ENCODE results near the gene SYNJ2.

Gene SYNJ2

GRCh38 chr6:158026054-158026900, 44.6 kb downstream of the SYNJ2 start:
- no peak for TF ChIP-seq JUND (IDR thresholded peaks at IDR 0.05; ENCODE audit: low read depth)
- in situ Hi-C loops (cut with HindIII; ENCODE audit: low pct_unique_long_range_greater_than_20kb, low sequenced_read_pairs): no loop called here
- DNase-seq (ENCODE audit: low read depth in 1 of 2, low spot score in 1 of 2): no peak

- DNase-seq (ENCODE audit: low read depth in 1 of 2, low spot score in 1 of 2): no peak
- in situ Hi-C loops (cut with HindIII; ENCODE audit: low pct_unique_long_range_greater_than_20kb, low sequenced_read_pairs): no loop called here
- TF ChIP-seq JUND (IDR thresholded peaks at IDR 0.05; ENCODE audit: low read depth): no peak
Observed at GRCh38 chr6:158026901-158027589, 45.4 kb downstream of the SYNJ2 start.

- in situ Hi-C loops (cut with HindIII; ENCODE audit: low pct_unique_long_range_greater_than_20kb, low sequenced_read_pairs): no loop called here
- DNase-seq (ENCODE audit: low read depth in 1 of 2, low spot score in 1 of 2): no peak
- TF ChIP-seq JUND (IDR thresholded peaks at IDR 0.05; ENCODE audit: low read depth): no peak
Observed at GRCh38 chr6:158027590-158028285, 46.1 kb downstream of the SYNJ2 start.

- no peak for TF ChIP-seq JUND (IDR thresholded peaks at IDR 0.05; ENCODE audit: low read depth)
Observed at GRCh38 chr6:158028421-158028820, 46.8 kb downstream of the SYNJ2 start.

GRCh38 chr6:158028876-158029275, 47.2 kb downstream of the SYNJ2 start:
- DNase-seq (ENCODE audit: low read depth in 1 of 2, low spot score in 1 of 2): no peak
- no peak for TF ChIP-seq JUND (IDR thresholded peaks at IDR 0.05; ENCODE audit: low read depth)
- in situ Hi-C loops (cut with HindIII; ENCODE audit: low pct_unique_long_range_greater_than_20kb, low sequenced_read_pairs): no loop called here

More at GRCh38 chr6:158028421-158028820, 46.8 kb downstream of the SYNJ2 start:
- no peak for DNase-seq (ENCODE audit: low read depth in 1 of 2, low spot score in 1 of 2)
- in situ Hi-C loops (cut with HindIII; ENCODE audit: low pct_unique_long_range_greater_than_20kb, low sequenced_read_pairs): no loop called here

GRCh38 chr6:158029668-158030230, 48.1 kb downstream of the SYNJ2 start:
- TF ChIP-seq JUND (IDR thresholded peaks at IDR 0.05; ENCODE audit: low read depth): no peak
- DNase-seq (ENCODE audit: low read depth in 1 of 2, low spot score in 1 of 2): no peak
- in situ Hi-C loops (cut with HindIII; ENCODE audit: low pct_unique_long_range_greater_than_20kb, low sequenced_read_pairs): no loop called here

- TF ChIP-seq JUND (IDR thresholded peaks at IDR 0.05; ENCODE audit: low read depth): no peak
- in situ Hi-C loops (cut with HindIII; ENCODE audit: low pct_unique_long_range_greater_than_20kb, low sequenced_read_pairs): no loop called here
- no peak for DNase-seq (ENCODE audit: low read depth in 1 of 2, low spot score in 1 of 2)
Observed at GRCh38 chr6:158030380-158031300, 49.0 kb downstream of the SYNJ2 start.

GRCh38 chr6:158031381-158032353, 50.0 kb downstream of the SYNJ2 start:
- TF ChIP-seq JUND (IDR thresholded peaks at IDR 0.05; ENCODE audit: low read depth): no peak
- in situ Hi-C loops (cut with HindIII; ENCODE audit: low pct_unique_long_range_greater_than_20kb, low sequenced_read_pairs): no loop called here
- no peak for DNase-seq (ENCODE audit: low read depth in 1 of 2, low spot score in 1 of 2)

GRCh38 chr6:158032354-158032733, 50.7 kb downstream of the SYNJ2 start:
- no peak for TF ChIP-seq JUND (IDR thresholded peaks at IDR 0.05; ENCODE audit: low read depth)
- no peak for DNase-seq (ENCODE audit: low read depth in 1 of 2, low spot score in 1 of 2)
- in situ Hi-C loops (cut with HindIII; ENCODE audit: low pct_unique_long_range_greater_than_20kb, low sequenced_read_pairs): no loop called here

- TF ChIP-seq JUND (IDR thresholded peaks at IDR 0.05; ENCODE audit: low read depth): no peak
- in situ Hi-C loops (cut with HindIII; ENCODE audit: low pct_unique_long_range_greater_than_20kb, low sequenced_read_pairs): no loop called here
- DNase-seq (ENCODE audit: low read depth in 1 of 2, low spot score in 1 of 2): no peak
Observed at GRCh38 chr6:158033077-158033750, 51.6 kb downstream of the SYNJ2 start.
